T-helper 22 cell (primary cell): Measurements from ENCODE around the gene PTPRM.

Experiments used
- DNase-seq: peaks from one replicate; pipeline ENCODE4 v3.0.0-alpha.2; 2020; ENCODE audit warnings: low read depth

Gene PTPRM

DNA sequence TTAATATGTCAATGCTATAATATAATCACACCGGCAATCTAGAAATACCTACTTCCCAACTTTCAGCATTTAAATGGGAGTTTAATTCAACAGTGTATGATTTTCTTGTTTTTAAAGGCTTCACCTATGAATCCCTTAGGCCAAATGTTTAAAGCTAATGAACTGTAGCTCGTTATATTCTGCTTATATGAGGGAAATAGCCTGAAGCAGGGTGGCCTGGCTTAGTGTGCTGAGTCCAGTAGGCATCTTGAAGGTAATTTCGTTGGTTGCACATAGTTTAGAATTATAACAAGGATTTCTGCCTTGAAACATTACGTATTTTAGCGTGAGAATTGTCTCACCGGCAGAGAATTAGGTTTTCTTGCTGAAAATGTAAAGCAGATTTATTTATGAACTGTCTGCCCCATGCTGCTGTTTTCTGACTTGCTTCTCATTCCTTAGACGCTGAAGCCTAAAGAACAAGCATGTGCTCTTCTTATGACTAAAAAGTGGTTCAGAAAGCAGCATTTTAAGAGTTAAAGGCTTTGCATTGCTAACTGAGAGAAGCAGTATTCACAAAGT is 608.5 kb downstream of the PTPRM start:
- no peak for DNase-seq

- no peak for DNase-seq
Observed at GRCh38 chr18:8176109-8176508, 609.0 kb downstream of the PTPRM start.

DNA sequence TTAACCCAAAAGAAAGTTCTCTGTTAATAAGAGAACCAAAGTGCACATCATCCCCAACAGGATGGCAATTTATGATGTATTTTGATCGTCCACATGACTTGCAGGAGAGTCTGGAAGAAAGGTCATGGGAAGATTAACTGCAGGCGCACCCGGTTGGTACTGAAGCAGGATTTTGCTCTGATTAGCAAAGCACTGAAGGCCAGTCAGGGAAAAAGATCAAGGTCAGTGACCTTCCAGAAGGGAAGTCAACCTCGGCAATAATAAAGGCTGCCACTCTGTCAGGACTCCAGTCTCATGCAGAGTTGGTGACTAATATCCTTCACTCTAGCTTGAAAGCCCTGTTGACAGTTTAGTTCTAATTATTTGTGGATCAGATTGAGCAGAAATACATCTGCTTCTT is 609.4 kb downstream of the PTPRM start:
- no peak for DNase-seq

DNA sequence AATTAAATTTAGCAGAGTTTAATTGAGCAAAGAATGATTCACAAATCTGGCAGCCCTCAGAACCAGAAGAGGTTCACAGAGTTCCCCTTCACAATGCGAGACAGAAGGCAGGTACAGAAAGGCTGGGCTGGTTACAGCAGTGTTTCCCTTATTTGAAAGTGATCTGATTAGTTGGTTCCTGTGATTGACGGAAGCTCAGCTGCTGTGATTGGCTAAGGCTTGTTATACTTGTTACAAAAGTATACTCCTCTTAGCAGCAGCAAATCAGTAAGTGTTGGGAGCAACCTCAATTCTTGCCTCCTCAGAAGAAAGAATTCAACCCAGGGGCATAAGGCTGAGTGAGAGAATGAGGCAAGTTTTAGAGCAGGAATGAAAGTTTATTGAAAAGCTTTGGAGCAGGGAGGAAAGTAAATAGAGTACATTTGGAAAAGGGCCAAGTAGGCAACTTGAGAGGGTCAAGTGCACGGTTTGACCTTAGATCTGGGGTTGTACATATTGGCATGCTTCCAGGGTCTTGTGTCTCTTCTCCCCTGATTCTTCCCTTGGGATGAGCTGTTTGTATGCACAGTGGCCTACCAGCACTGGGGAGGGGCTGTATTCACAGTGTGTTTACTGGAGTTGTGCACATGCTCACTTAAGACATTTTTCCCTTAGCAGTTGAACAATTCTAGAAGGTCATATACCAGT is 610.4 kb downstream of the PTPRM start:
- DNase-seq, result no peak

DNA sequence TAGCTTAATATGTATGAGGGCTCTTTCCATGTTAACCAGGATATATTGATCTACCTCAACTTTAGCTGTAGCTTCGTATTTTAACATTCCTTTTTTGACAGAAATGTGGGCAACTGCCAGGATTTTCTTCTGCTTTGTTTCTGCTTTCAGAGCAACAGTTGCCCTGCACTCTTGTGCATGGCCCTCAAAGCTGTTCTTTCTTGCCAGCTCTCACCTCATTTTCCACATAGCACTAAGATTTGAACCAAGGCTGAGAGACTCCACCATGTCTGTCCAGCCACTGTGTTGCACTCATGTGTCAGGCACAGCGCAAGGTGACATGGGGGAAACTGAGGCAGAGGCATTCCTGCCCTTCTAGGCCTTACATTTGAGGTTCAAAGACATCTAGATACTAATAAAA is 619.3 kb downstream of the PTPRM start:
- DNase-seq, result no peak

DNA sequence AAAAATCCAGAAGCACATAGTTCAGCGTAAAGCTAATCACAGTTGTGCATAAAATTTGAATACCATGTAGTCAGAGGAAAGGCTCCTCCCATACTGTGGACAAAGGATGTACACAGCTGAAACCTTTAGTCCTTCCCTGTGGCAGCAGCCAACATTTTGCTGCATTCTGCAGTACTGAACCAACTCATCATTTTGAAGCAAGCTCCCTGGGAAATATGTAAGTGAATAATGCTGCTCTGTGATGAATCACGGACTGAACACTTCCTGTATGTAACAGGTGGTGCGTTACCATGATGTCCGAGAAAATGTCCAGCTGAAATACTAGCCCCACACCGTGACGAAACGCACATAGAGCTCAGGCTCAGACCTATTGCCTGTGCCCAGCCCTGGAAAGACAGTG is 621.1 kb downstream of the PTPRM start:
- no peak for DNase-seq

GRCh38 chr18:8190980-8191379 is 623.9 kb downstream of the PTPRM start:
- no peak for DNase-seq

DNA sequence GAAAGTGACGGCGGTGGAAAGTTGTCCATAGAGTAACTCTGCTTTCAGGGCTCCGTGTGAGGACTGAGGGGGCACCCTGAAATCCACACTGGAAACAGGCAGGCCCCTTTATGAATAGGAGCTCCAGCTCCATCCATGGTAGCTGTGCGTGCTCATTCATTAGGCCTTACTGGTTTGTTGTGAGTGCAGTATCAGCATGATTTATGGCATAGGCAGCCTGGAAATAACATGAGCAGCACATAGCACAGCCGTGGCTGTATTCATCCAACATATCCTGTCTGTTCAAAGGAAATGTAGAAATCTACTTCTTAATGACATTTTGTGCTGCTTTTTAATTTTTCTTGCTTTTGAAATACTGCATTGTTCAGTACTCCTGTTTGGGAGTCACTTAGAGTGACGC is 627.3 kb downstream of the PTPRM start:
- DNase-seq, result no peak

DNA sequence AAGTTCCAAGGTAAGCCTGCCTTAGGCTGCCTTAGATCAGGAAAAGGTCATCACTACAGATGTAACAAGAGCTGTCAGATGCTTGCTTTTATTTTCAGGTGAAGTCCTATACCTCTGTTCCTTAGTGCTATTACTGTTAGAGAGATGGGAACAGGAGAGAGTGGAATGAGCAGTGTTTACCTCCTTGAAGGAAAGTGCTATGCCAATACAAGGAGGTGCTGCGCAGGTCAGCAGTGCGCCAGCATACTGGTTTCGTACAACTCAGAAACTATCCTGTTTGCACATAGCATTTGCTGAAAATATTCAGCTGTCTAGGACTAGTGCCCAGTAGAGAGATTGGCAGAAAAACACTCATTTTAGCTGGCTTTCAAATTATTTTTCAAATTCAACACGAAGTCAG is 629.1 kb downstream of the PTPRM start:
- DNase-seq, result no peak

DNA sequence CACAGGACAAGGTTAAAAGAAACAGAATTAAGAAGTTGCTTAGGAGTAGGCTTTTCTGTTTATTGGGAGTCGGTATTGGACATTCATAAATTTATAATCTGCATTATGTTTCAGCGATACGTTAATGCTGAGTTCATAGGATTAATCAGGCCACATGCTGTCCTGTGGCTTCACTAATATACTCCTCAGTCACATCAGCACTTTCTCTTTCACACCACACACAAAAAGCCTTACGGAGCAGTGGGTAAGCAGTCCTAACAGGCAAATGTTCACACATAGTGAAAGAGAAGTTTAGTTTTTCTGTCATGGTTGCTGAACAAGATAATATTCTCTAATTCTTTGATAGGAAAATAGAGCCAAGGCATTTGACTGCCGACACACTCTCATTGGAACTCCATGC is 630.4 kb downstream of the PTPRM start:
- no peak for DNase-seq

DNA sequence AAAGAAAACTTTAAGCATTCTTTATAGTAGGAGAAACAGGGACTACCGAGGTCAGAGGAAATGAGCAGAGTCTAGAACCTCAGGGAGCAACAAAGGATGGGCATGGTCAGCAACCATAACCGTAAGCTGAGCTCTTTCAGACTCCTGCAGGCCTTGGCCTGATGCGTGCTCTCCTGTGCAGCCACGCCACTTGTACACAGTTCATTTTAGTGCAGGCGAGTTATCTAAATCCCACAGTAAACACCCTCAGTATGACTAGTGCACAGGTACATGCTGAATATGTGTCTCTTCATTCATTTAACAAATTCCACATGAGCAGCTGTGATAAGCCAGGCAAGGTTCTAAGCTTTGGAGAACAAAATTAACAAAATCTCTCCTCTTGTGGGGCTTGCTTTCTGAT is 640.9 kb downstream of the PTPRM start:
- no peak for DNase-seq

DNA sequence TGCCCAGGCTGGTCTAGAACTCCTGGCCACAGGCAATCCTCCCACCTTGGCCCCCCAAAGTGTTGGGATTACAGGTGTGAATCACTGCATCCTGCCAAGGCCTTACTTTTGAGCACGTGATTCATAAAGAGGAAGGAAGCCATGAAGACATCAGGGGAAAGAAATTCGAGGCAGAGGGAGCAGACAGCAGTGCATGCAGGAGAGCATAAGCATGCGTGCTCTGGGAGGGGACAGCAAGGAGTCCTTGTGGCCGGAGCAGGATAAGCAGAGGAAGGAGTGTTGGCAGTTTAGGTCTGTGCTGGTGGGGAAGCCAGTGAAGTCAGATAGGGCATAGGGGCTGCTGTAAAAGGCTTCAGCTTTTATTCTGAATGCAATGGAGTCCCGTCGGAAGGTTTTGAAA is 641.6 kb downstream of the PTPRM start:
- DNase-seq, result no peak

DNA sequence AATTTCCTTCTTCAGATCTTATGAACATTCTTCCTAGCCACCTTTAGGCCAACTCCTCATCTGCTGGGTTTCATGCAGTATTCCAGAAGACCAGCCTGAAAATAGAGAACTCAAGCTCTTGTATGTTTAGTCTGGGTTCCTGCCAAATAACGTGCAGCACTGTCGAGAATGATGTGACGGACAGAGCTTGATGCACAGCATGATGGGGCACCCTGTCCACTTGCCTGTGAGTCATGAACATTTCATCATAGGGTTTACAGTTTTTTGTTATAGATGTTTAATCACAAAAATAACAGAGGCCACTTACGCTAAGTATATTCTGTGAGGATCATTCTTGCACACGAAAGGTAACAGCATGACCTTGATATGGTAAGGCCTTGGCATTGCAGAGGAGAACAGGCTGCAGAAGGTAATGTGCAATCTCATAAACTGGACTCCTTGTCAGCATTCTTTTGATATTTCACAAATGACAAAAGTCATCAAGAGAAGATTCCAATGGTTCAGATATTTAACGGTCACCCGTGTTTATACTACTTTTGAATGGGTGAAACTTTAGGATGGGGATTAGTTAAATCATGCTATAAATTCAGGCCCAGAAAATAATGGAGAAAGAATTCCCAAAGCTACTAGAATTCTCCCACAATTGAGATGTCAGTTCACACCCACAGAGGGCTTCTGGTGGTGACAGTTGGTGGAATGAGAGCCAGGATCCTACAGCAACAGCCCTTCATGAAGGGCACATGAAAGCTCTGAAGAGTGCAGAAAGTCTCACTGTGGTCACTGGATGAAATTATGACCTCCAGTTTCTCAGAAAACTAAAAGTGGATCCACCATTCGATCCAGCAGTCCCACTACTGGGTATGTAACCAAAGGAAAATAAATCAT is 646.0 kb downstream of the PTPRM start:
- no peak for DNase-seq

- no peak for DNase-seq
Observed at GRCh38 chr18:8215741-8216140, 648.6 kb downstream of the PTPRM start.

GRCh38 chr18:8217051-8217564 is 650.0 kb downstream of the PTPRM start:
- no peak for DNase-seq

- no peak for DNase-seq
Observed at GRCh38 chr18:8218197-8218596, 651.1 kb downstream of the PTPRM start.

- DNase-seq, result no peak
Observed at GRCh38 chr18:8221452-8221851, 654.3 kb downstream of the PTPRM start.

DNA sequence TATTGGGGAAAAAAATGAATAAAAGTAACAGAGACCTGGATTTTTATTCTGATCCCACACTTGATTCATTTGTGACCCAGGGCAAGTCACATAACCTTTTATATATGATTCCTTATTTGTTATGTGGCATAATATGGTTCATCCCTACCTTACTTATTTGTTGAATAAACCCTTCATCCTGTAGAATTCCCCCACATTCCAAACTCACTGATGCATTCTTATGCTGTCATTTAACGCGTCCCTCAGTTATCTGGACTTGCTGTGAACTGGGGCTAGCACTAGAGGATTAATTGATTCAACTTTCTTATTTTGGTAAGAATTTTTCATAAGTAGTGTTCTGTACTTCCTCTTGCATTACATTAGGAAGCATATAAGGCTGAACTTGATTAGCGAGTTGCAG is 657.5 kb downstream of the PTPRM start:
- DNase-seq, result no peak

- no peak for DNase-seq
Observed at GRCh38 chr18:8229040-8229439, 661.9 kb downstream of the PTPRM start.

DNA sequence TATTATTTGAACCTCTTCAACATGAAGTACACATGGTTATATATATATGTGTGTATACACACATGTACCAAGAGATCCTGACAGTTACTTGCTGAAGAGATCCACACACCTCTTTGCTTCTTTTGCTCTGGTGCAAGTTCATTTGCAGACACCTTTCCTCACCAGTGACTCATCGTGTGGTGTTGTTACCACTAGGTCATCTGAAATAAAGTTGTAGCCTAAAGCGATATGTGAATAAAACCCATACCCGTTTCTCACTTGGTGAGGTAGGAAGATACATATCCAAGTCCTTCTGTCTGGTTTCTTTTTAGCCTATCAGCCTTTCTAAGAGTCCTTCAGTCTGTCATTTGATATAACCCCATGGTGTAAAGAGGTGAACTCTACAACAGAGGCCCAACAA is 662.7 kb downstream of the PTPRM start:
- DNase-seq, result no peak

- no peak for DNase-seq
Observed at GRCh38 chr18:8231316-8231715, 664.2 kb downstream of the PTPRM start.

GRCh38 chr18:8232791-8233190 is 665.7 kb downstream of the PTPRM start:
- no peak for DNase-seq

DNA sequence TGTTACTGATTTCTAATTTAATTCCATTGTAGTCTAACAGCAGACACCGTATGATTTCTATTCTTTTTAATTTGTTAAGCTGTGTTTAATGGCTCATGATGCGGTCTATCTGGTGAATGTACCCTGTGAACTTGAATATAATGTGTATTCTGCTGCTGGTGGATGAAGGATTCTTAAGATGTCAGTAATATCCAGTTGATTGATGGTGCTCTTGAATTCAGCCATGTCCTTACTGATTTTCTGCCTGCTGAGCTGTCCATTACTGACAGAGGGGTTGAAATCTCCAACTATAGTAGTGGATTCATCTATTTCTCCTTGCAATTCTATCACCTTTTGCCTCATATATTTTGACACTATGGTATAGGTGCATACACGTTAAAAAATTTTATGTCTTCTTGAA is 668.8 kb downstream of the PTPRM start:
- no peak for DNase-seq
